ENCODE measurements around the gene OXCT1.

OXCT1 gene

DNA sequence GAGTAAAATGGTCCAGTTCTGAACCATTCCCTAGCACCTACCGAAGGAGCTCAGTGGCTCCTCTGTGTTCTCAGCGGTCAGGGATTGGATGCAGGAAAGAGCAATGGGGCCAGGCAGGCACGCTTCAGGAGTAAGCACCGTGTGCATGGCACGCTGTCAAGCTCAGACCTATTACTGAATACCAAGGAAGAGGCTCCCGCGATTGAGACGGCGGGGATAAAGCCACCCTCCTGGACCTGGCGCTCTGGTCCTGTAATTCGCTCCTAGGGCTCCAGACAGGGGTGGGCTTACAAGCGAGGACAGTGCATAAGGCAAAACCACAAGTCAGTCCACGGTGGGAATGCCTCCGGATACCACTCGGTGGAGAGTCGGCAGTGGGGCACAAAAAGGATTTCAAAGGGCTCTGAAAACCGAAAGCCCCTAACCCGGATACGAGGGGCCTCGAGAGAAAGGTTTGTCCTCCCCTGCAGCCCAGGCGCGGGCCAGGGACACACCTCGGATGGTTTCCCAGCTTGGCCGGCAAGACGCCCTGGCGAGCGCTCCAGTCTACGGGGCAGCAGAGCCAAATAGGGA is 988 bp downstream of the OXCT1 start:
- H3K4me1 ChIP-seq (ENCODE audit: control insufficient read depth, insufficient read depth, low read length): peaks cover 7% of the 10 kb centered on the region
- TF ChIP-seq ZNF335 (tag by site-specific recombination; conservative IDR thresholded peaks at IDR 0.05): peak; percentile 27
- no peak for TF ChIP-seq ZNF394 (tag by site-specific recombination; IDR thresholded peaks at IDR 0.05; ENCODE audit: borderline replicate concordance)
- ChIA-PET POLR2A (interaction anchor here (3.5 kb wide), 1 partner anchor 35 kb away, joined by 30 read pairs; the partner anchor contains the start of gene RIMOC1), CTCF (interaction anchor here (0.6 to 1.0 kb wide), 2 partner anchors 13 to 16 kb away, joined by 3 read pairs; no protein-coding TSS in a partner anchor)
- H3K36me3 ChIP-seq (ENCODE audit: control insufficient read depth in 2 of 2, insufficient read depth in 1 of 2, low read length in 2 of 2): no peaks in the 10 kb centered on the region
- H3K9me3 ChIP-seq (ENCODE audit: control insufficient read depth, insufficient read depth, low read depth, low read length): no peaks in the 10 kb centered on the region
- H3K27ac ChIP-seq (ENCODE audit: extremely low read depth, low read depth, low read length): no peak overlapping the region; the same call in 1 of the 2 replicates
- peak overlapping the region; percentile 84 for H3K4me3 ChIP-seq (ENCODE audit: low read depth, low read length)

DNA sequence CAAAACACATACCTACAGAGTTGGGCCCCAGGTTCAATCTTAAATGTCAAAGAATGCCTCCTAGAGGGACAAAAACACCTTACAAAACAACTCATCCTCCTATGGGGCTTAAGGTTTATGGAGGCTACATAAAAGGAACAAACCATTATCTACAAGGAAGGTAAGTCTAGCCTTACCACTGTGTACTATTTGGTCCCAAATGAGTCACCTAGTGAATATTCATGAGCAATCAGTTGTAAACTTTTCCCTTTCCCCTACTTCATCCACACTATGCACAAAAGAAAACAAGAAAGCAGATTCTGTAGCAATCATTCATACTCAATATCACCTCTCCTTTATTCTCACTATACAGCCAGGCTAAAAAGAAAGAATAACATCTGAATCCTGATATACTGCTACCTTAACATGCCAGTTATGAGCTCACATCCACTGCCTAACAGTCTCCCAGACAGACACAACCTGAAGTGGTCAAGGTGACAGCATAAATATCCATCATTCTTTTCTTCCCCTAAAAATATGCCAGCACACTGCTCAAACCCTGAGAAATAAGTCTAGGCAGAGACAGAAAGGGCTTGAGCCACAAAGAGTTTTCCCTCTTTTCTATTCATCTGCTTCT is 6.2 kb downstream of the OXCT1 start:
- Histone ChIP-seq H3K36me3 (ENCODE audit: control insufficient read depth in 2 of 2, insufficient read depth in 1 of 2, low read length in 2 of 2) (peaks cover 0 to 20% of the 10 kb centered on the region in 2 experiments; a peak in 2 of 3 replicates), H3K4me1 (ENCODE audit: control insufficient read depth, insufficient read depth, low read length) (peaks cover 9% of the 10 kb centered on the region; the same call in 1 of the 2 replicates), H3K9me3 (ENCODE audit: control insufficient read depth, insufficient read depth, low read depth, low read length) (no peaks in the 10 kb centered on the region), H3K4me3 (ENCODE audit: low read depth, low read length) (no peak overlapping the region), H3K27ac (ENCODE audit: extremely low read depth, low read depth, low read length) (no peak overlapping the region)
- TF ChIP-seq ZNF10 (tag by site-specific recombination; IDR thresholded peaks at IDR 0.05): peak; percentile 28; the same call in 1 of the 2 replicates
- TF ChIP-seq ZNF555 (tag by site-specific recombination; conservative IDR thresholded peaks at IDR 0.05): no peak
- TF ChIP-seq REST (tag by site-specific recombination; IDR thresholded peaks at IDR 0.05): no peak
- no peak for TF ChIP-seq GLI4 (tag by site-specific recombination; IDR thresholded peaks at IDR 0.05)
- TF ChIP-seq YY1 (tag by site-specific recombination; IDR thresholded peaks at IDR 0.05): no peak
- no peak for TF ChIP-seq RBAK (tag by site-specific recombination; IDR thresholded peaks at IDR 0.05)
- TF ChIP-seq, protein P1, sequence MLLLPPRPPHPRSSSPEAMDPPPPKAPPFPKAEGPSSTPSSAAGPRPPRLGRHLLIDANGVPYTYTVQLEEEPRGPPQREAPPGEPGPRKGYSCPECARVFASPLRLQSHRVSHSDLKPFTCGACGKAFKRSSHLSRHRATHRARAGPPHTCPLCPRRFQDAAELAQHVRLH (tag by site-specific recombination; IDR thresholded peaks at IDR 0.05): no peak
- no peak for TF ChIP-seq ZNF623 (tag by site-specific recombination; IDR thresholded peaks at IDR 0.05)
- no peak for TF ChIP-seq ELK4 (IDR thresholded peaks at IDR 0.05; ENCODE audit: borderline replicate concordance, low read depth, low read length)
- peak; percentile 31; the same call in 1 of the 2 replicates for TF ChIP-seq PRDM1 (tag by site-specific recombination; IDR thresholded peaks at IDR 0.05)
- TF ChIP-seq FEZF1 (tag by site-specific recombination; IDR thresholded peaks at IDR 0.05): no peak
- TF ChIP-seq, protein P2, sequence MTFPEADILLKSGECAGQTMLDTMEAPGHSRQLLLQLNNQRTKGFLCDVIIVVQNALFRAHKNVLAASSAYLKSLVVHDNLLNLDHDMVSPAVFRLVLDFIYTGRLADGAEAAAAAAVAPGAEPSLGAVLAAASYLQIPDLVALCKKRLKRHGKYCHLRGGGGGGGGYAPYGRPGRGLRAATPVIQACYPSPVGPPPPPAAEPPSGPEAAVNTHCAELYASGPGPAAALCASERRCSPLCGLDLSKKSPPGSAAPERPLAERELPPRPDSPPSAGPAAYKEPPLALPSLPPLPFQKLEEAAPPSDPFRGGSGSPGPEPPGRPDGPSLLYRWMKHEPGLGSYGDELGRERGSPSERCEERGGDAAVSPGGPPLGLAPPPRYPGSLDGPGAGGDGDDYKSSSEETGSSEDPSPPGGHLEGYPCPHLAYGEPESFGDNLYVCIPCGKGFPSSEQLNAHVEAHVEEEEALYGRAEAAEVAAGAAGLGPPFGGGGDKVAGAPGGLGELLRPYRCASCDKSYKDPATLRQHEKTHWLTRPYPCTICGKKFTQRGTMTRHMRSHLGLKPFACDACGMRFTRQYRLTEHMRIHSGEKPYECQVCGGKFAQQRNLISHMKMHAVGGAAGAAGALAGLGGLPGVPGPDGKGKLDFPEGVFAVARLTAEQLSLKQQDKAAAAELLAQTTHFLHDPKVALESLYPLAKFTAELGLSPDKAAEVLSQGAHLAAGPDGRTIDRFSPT (tag by site-specific recombination; IDR thresholded peaks at IDR 0.05): no peak
- TF ChIP-seq, protein P3, sequence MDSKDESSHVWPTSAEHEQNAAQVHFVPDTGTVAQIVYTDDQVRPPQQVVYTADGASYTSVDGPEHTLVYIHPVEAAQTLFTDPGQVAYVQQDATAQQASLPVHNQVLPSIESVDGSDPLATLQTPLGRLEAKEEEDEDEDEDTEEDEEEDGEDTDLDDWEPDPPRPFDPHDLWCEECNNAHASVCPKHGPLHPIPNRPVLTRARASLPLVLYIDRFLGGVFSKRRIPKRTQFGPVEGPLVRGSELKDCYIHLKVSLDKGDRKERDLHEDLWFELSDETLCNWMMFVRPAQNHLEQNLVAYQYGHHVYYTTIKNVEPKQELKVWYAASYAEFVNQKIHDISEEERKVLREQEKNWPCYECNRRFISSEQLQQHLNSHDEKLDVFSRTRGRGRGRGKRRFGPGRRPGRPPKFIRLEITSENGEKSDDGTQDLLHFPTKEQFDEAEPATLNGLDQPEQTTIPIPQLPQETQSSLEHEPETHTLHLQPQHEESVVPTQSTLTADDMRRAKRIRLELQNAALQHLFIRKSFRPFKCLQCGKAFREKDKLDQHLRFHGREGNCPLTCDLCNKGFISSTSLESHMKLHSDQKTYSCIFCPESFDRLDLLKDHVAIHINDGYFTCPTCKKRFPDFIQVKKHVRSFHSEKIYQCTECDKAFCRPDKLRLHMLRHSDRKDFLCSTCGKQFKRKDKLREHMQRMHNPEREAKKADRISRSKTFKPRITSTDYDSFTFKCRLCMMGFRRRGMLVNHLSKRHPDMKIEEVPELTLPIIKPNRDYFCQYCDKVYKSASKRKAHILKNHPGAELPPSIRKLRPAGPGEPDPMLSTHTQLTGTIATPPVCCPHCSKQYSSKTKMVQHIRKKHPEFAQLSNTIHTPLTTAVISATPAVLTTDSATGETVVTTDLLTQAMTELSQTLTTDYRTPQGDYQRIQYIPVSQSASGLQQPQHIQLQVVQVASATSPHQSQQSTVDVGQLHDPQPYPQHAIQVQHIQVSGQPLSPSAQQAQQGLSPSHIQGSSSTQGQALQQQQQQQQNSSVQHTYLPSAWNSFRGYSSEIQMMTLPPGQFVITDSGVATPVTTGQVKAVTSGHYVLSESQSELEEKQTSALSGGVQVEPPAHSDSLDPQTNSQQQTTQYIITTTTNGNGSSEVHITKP (tag by site-specific recombination; IDR thresholded peaks at IDR 0.05): peak; percentile 99
- CTCF ChIA-PET: no interaction called here
- POLR2A ChIA-PET: interaction anchor here (2.7 kb wide), 1 partner anchor 40 kb away, joined by 11 read pairs; the partner anchor contains the start of gene RIMOC1

Measured in HEK293 (cell line).